Measurements from ENCODE around the gene FH. TPM values are rescaled to one million over a fixed set of nuclear protein-coding genes. Genes with fewer than 3 reads are reported as not detected.

Gene FH
- total and polyA plus RNA-seq, 2 experiments from 2014 or later: 56.2 to 69.8 TPM

- Histone ChIP-seq H2AFZ (no peak overlapping the region), H3K4me1 (ENCODE audit: insufficient read depth) (no peaks in the 10 kb centered on the region), H3F3A (replicated peaks; ENCODE audit: low read depth) (no peaks in the 10 kb centered on the region), H3K27me3 (ENCODE audit: insufficient read depth) (no peaks in the 10 kb centered on the region), H3K4me3 (no peak overlapping the region), H3K4me2 (no peak overlapping the region), H3K36me3 (ENCODE audit: insufficient read depth) (no peaks in the 10 kb centered on the region), H3K79me2 (replicated peaks; ENCODE audit: insufficient read depth) (no peaks in the 10 kb centered on the region), H4K20me1 (replicated peaks; ENCODE audit: insufficient read depth) (no peaks in the 10 kb centered on the region), H3K9me2 (ENCODE audit: insufficient read depth) (no peaks in the 10 kb centered on the region), H3K27ac (ENCODE audit: low read depth) (no peak overlapping the region)
- Mint-ChIP-seq H3K27ac (no peak overlapping the region), H3K9me3 (no peaks in the 10 kb centered on the region), H3K27me3 (ENCODE audit: insufficient read depth, low read depth, poor library complexity) (peaks cover 4% of the 10 kb centered on the region), H3K4me3 (no peak overlapping the region), H3K4me1 (no peaks in the 10 kb centered on the region), H3K36me3 (ENCODE audit: low read depth) (no peaks in the 10 kb centered on the region)
- TF ChIP-seq STAT1 (IDR thresholded peaks at IDR 0.05; ENCODE audit: unreplicated experiment): no peak
- no peak for TF ChIP-seq CREB1 (CRISPR knock-in tag; IDR thresholded peaks at IDR 0.05; ENCODE audit: low read depth)
- no peak for TF ChIP-seq POLR2AphosphoS5 (IDR thresholded peaks at IDR 0.05; ENCODE audit: low read depth)
- TF ChIP-seq ETS1 (IDR thresholded peaks at IDR 0.05): no peak
- no peak for TF ChIP-seq EZH2phosphoT487 (IDR thresholded peaks at IDR 0.05; ENCODE audit: unreplicated experiment)
- no peak for TF ChIP-seq ZNF331 (CRISPR knock-in tag; IDR thresholded peaks at IDR 0.05; ENCODE audit: low read depth)
- TF ChIP-seq ZNF114 (CRISPR knock-in tag; IDR thresholded peaks at IDR 0.05): no peak
- TF ChIP-seq EZH2 (IDR thresholded peaks at IDR 0.05; ENCODE audit: low read depth, unreplicated experiment): no peak
- TF ChIP-seq ZNF462 (CRISPR knock-in tag; IDR thresholded peaks at IDR 0.05): no peak
- TF ChIP-seq REST (IDR thresholded peaks at IDR 0.05; ENCODE audit: unreplicated experiment): no peak
- TF ChIP-seq JUNB (IDR thresholded peaks at IDR 0.05; ENCODE audit: unreplicated experiment): no peak
- no peak for ATAC-seq
- DNase-seq (ENCODE audit: low spot score): no peak
These were observed 49.2 kb downstream of the FH start for GRCh38 chr1:241470361-241470760.
